Mesenchymal stem cell (in vitro differentiated cells and primary cell): ENCODE measurements around the gene RAX.

Source experiments
- DNase-seq: peaks from one replicate; pipeline ENCODE4 v3.0.0-alpha.2; 2013
- H2AFZ ChIP-seq: one replicate; pipeline ENCODE4 v1.6.1; 2013; ENCODE audit warnings: low read depth, mild to moderate bottlenecking, control low read depth, inconsistent platforms, low read length, moderate library complexity
- H2AK5ac ChIP-seq: 2 replicates; pipeline ENCODE4 v1.6.1; 2013; ENCODE audit warnings: low read length, moderate library complexity, mild to moderate bottlenecking, inconsistent platforms; ENCODE audit not compliant: severe bottlenecking
- H2BK120ac ChIP-seq: one replicate; pipeline ENCODE4 v1.6.1; 2013; ENCODE audit warnings: low read depth, mild to moderate bottlenecking, inconsistent platforms, low read length, moderate library complexity
- H2BK12ac ChIP-seq, 2 experiments: one replicate each; pipeline ENCODE4 v1.6.1; 2013; ENCODE audit warnings: inconsistent platforms in 2 of 2, low read length in 2 of 2, mild to moderate bottlenecking in 2 of 2, moderate library complexity in 2 of 2, control low read depth in 1 of 2
- H2BK15ac ChIP-seq: one replicate; pipeline ENCODE4 v1.6.1; 2013; ENCODE audit warnings: mild to moderate bottlenecking, low read depth, inconsistent platforms; ENCODE audit not compliant: poor library complexity, severe bottlenecking
- H2BK5ac ChIP-seq: 2 replicates; pipeline ENCODE4 v1.6.1; 2013; ENCODE audit warnings: low read depth, mild to moderate bottlenecking, low read length, control low read depth, inconsistent platforms; ENCODE audit not compliant: poor library complexity, severe bottlenecking
- H3K14ac ChIP-seq, 2 experiments: one replicate each; pipeline ENCODE4 v1.6.1; 2013; ENCODE audit warnings: inconsistent platforms in 2 of 2, low read length in 2 of 2, control low read depth in 1 of 2, mild to moderate bottlenecking in 1 of 2, moderate library complexity in 1 of 2
- H3K18ac ChIP-seq, 2 experiments: one replicate each; pipeline ENCODE4 v1.6.1; 2013; ENCODE audit warnings: inconsistent platforms in 2 of 2, low read length in 2 of 2, control low read depth in 1 of 2, low read depth in 1 of 2, mild to moderate bottlenecking in 1 of 2
- H3K23ac ChIP-seq, 2 experiments: one replicate each; pipeline ENCODE4 v1.6.1; 2013; ENCODE audit warnings: inconsistent platforms in 2 of 2, low read length in 2 of 2, mild to moderate bottlenecking in 2 of 2, moderate library complexity in 2 of 2, control low read depth in 1 of 2
- H3K27ac ChIP-seq: 2 replicates; pipeline ENCODE4 v1.5.1; 2013; ENCODE audit warnings: mild to moderate bottlenecking, moderate library complexity, low read length, control low read depth, inconsistent platforms; ENCODE audit not compliant: poor library complexity, severe bottlenecking
- H3K27me3 ChIP-seq, 2 experiments: 2 replicates each; pipeline versions ENCODE4 v1.6.1 to v1.7.0; 2013; ENCODE audit warnings: low read length in 2 of 2, mild to moderate bottlenecking in 2 of 2, moderate library complexity in 2 of 2, control low read depth in 1 of 2, inconsistent platforms in 1 of 2; ENCODE audit not compliant: control insufficient read depth in 1 of 2, insufficient read depth in 1 of 2
- H3K36me3 ChIP-seq, 2 experiments: 2 replicates each; pipeline versions ENCODE4 v1.6.1 to v1.7.0; 2013; ENCODE audit warnings: low read length in 2 of 2, control low read depth in 1 of 2, inconsistent platforms in 1 of 2, low read depth in 1 of 2, mild to moderate bottlenecking in 1 of 2; ENCODE audit not compliant: insufficient read depth in 2 of 2, control insufficient read depth in 1 of 2
- H3K4ac ChIP-seq, 2 experiments: one replicate each; pipeline ENCODE4 v1.6.1; 2013; ENCODE audit warnings: inconsistent platforms in 2 of 2, low read length in 2 of 2, mild to moderate bottlenecking in 2 of 2, moderate library complexity in 2 of 2, control low read depth in 1 of 2, low read depth in 1 of 2
- H3K4me1 ChIP-seq: 2 replicates; pipeline ENCODE4 v1.6.1; 2013; ENCODE audit warnings: low read depth, low read length, control low read depth; ENCODE audit not compliant: control insufficient read depth, insufficient read depth
- H3K4me2 ChIP-seq: 2 replicates; pipeline ENCODE4 v1.6.1; 2013; ENCODE audit warnings: low read length, mild to moderate bottlenecking, inconsistent platforms; ENCODE audit not compliant: poor library complexity, severe bottlenecking
- H3K4me3 ChIP-seq, 2 experiments: 2 replicates each; pipeline versions ENCODE4 v1.5.1 to v1.7.0; 2013; ENCODE audit warnings: low read length in 2 of 2, mild to moderate bottlenecking in 2 of 2, control low read depth in 1 of 2, low read depth in 1 of 2; ENCODE audit not compliant: insufficient read depth in 1 of 2
- H3K79me1 ChIP-seq: replicated peaks from 2 replicates; pipeline ENCODE4 v1.6.1; 2013; ENCODE audit warnings: mild to moderate bottlenecking, control low read depth, low read length, inconsistent platforms; ENCODE audit not compliant: poor library complexity, severe bottlenecking
- H3K9ac ChIP-seq: 2 replicates; pipeline ENCODE4 v1.7.0; 2013; ENCODE audit warnings: mild to moderate bottlenecking, low read length, moderate library complexity
- H3K9me3 ChIP-seq: 2 replicates; pipeline ENCODE4 v1.7.0; 2013; ENCODE audit warnings: mild to moderate bottlenecking, low read length; ENCODE audit not compliant: control insufficient read depth
- H4K8ac ChIP-seq: one replicate; pipeline ENCODE4 v1.6.1; 2013; ENCODE audit warnings: inconsistent platforms, mild to moderate bottlenecking, low read length, moderate library complexity
- H4K91ac ChIP-seq: one replicate; pipeline ENCODE4 v1.6.1; 2013; ENCODE audit warnings: mild to moderate bottlenecking, low read length, inconsistent platforms
- whole genome bisulfite sequencing: methylation state at CpG from one replicate; pipeline ENCODE4 v1.1.7; 2013; ENCODE audit warnings: mixed read lengths; 5-methylcytosine and 5-hydroxymethylcytosine counted together

RAX gene

GRCh38 chr18:59233017-59233410, 40.2 kb downstream of the RAX start:
- H3K4me3 ChIP-seq = no peak overlapping the region
- no peak overlapping the region for H2BK12ac ChIP-seq
- H3K36me3 ChIP-seq = no peaks in the 10 kb centered on the region
- H3K9ac ChIP-seq = no peak overlapping the region
- 58% methylated on average over 4 of the region's 6 CpGs for WGBS
- no peaks in the 10 kb centered on the region for H3K9me3 ChIP-seq
- no peak overlapping the region for H2BK120ac ChIP-seq
- peaks cover 34 to 51% of the 10 kb centered on the region in 2 experiments for H3K27me3 ChIP-seq
- no peak overlapping the region for H3K23ac ChIP-seq
- H3K4ac ChIP-seq = no peak overlapping the region
- no peak overlapping the region for H3K27ac ChIP-seq
- no peak overlapping the region for H2AK5ac ChIP-seq
- no peak overlapping the region for H2BK15ac ChIP-seq
- no peak overlapping the region for H3K18ac ChIP-seq
- no peaks in the 10 kb centered on the region for H3K4me1 ChIP-seq
- no peaks in the 10 kb centered on the region for H3K79me1 ChIP-seq
- no peak overlapping the region for H2BK5ac ChIP-seq
- H3K14ac ChIP-seq = no peak overlapping the region
- H4K8ac ChIP-seq = no peak overlapping the region
- no peak overlapping the region for H2AFZ ChIP-seq
- DNase-seq = no peak
- no peak overlapping the region for H4K91ac ChIP-seq
- H3K4me2 ChIP-seq = no peak overlapping the region

GRCh38 chr18:59232309-59233016, 40.8 kb downstream of the RAX start:
- WGBS = 70% methylated on average over 2 of the region's 5 CpGs
- no peaks in the 10 kb centered on the region for H3K36me3 ChIP-seq
- H3K4me1 ChIP-seq = no peaks in the 10 kb centered on the region
- H3K27ac ChIP-seq = no peak overlapping the region
- H3K9ac ChIP-seq = no peak overlapping the region
- H3K14ac ChIP-seq = no peak overlapping the region
- no peak overlapping the region for H2AK5ac ChIP-seq
- H3K79me1 ChIP-seq = no peaks in the 10 kb centered on the region
- no peak for DNase-seq
- no peak overlapping the region for H3K4ac ChIP-seq
- no peak overlapping the region for H2BK15ac ChIP-seq
- no peak overlapping the region for H4K8ac ChIP-seq
- H4K91ac ChIP-seq = no peak overlapping the region
- H3K4me2 ChIP-seq = no peak overlapping the region
- H2AFZ ChIP-seq = no peak overlapping the region
- no peak overlapping the region for H2BK12ac ChIP-seq
- H3K9me3 ChIP-seq = no peaks in the 10 kb centered on the region
- H3K18ac ChIP-seq = no peak overlapping the region
- H3K27me3 ChIP-seq = peaks cover 32 to 45% of the 10 kb centered on the region in 2 experiments
- no peak overlapping the region for H3K4me3 ChIP-seq
- no peak overlapping the region for H3K23ac ChIP-seq
- no peak overlapping the region for H2BK5ac ChIP-seq
- no peak overlapping the region for H2BK120ac ChIP-seq

- DNase-seq = no peak
- Histone ChIP-seq H3K4me3 (no peak overlapping the region), H3K4ac (no peak overlapping the region), H2BK120ac (no peak overlapping the region), H2BK12ac (no peak overlapping the region), H3K9ac (no peak overlapping the region), H4K8ac (no peak overlapping the region), H3K23ac (no peak overlapping the region), H2AK5ac (no peak overlapping the region), H3K9me3 (no peaks in the 10 kb centered on the region), H3K18ac (no peak overlapping the region), H3K27ac (no peak overlapping the region), H2BK15ac (no peak overlapping the region), H3K14ac (no peak overlapping the region), H3K79me1 (no peaks in the 10 kb centered on the region), H2AFZ (no peak overlapping the region), H3K36me3 (no peaks in the 10 kb centered on the region), H2BK5ac (no peak overlapping the region), H4K91ac (no peak overlapping the region), H3K4me2 (no peak overlapping the region), H3K4me1 (no peaks in the 10 kb centered on the region), H3K27me3 (peaks cover 32 to 44% of the 10 kb centered on the region in 2 experiments)
- 83% methylated on average over 1 of the region's 2 CpGs for WGBS
Measured at GRCh38 chr18:59231877-59232276, 41.4 kb downstream of the RAX start.

DNA sequence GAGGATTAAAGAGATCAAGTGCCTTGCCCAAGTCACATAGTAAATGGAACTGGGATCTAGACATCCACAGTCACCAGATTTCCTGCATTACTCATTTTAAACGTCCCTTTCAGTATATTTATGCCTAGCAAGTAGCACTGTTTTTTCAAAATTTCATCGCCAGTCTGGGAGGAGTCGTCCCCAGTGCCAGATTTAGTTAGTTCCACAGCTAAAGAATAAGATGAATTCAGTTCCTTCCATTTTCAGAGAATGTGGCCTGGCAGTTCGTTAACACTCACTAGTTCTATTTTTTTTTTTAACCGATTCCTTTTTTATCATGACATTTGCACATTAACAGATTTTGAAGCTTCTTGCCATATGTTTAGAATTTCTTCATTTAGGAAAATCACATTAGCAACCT, 42.1 kb downstream of the RAX start:
- no peaks in the 10 kb centered on the region for H3K4me1 ChIP-seq
- no peak overlapping the region for H2BK15ac ChIP-seq
- H4K91ac ChIP-seq = no peak overlapping the region
- no peak overlapping the region for H3K4me2 ChIP-seq
- no peak overlapping the region for H2BK12ac ChIP-seq
- H2BK120ac ChIP-seq = no peak overlapping the region
- no peak overlapping the region for H3K9ac ChIP-seq
- H2BK5ac ChIP-seq = no peak overlapping the region
- H2AK5ac ChIP-seq = no peak overlapping the region
- H4K8ac ChIP-seq = no peak overlapping the region
- H3K23ac ChIP-seq = no peak overlapping the region
- peak overlapping the region in 1 of 2 experiments; percentile 3 for H3K14ac ChIP-seq
- H3K79me1 ChIP-seq = no peaks in the 10 kb centered on the region
- no peak overlapping the region for H3K4me3 ChIP-seq
- H3K36me3 ChIP-seq = no peaks in the 10 kb centered on the region
- 70% methylated on average over 5 of the region's 5 CpGs for WGBS
- H3K9me3 ChIP-seq = no peaks in the 10 kb centered on the region
- H3K18ac ChIP-seq = no peak overlapping the region
- H3K4ac ChIP-seq = no peak overlapping the region
- H3K27me3 ChIP-seq = peaks cover 32 to 46% of the 10 kb centered on the region in 2 experiments
- no peak for DNase-seq
- no peak overlapping the region for H2AFZ ChIP-seq
- H3K27ac ChIP-seq = no peak overlapping the region
